ENCODE results near the gene MARCHF11.

The MARCHF11 gene

GRCh38 chr5:16115140-16115539, 64.5 kb downstream of the MARCHF11 start:
- peaks cover 2% of the 10 kb centered on the region for H3K27me3 Mint-ChIP-seq (ENCODE audit: low read depth, poor library complexity)

GRCh38 chr5:16108418-16108817, 71.2 kb downstream of the MARCHF11 start:
- no peak for TF ChIP-seq CTCF (IDR thresholded peaks at IDR 0.05)
- Mint-ChIP-seq H3K36me3 (ENCODE audit: low read depth) (no peaks in the 10 kb centered on the region), H3K4me1 (peaks cover 4% of the 10 kb centered on the region), H3K9me3 (peaks cover 29% of the 10 kb centered on the region), H3K4me3 (no peak overlapping the region), H3K27me3 (ENCODE audit: low read depth, poor library complexity) (no peaks in the 10 kb centered on the region), H3K27ac (no peak overlapping the region)
- no peak for DNase-seq

More at GRCh38 chr5:16115140-16115539, 64.5 kb downstream of the MARCHF11 start:
- no peak overlapping the region for H3K4me3 Mint-ChIP-seq
- H3K9me3 Mint-ChIP-seq = peaks cover 14% of the 10 kb centered on the region
- no peak overlapping the region for H3K27ac Mint-ChIP-seq
- DNase-seq = no peak
- no peak for TF ChIP-seq CTCF (IDR thresholded peaks at IDR 0.05)
- no peaks in the 10 kb centered on the region for H3K36me3 Mint-ChIP-seq (ENCODE audit: low read depth)
- H3K4me1 Mint-ChIP-seq = no peaks in the 10 kb centered on the region

DNA sequence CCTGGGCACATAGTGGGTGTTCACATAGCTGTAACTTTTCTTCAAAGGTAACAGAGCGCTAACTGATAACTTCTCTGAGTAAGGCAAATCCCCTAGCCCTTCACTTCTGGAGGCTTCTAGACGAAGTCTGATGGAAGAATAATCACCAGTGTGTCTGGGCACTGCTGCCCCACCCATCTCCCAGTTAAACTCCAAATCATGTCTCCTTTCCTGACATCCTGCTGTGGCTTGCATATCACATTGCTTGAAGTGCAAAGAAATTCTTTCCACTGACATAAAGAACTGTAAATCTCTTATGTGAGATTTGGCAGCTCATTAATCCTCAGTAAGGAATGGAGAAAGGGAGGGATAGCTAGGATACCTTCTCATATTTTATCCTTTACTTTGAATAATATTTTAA, 74.6 kb downstream of the MARCHF11 start:
- Mint-ChIP-seq H3K27me3 (ENCODE audit: low read depth, poor library complexity) (no peaks in the 10 kb centered on the region), H3K9me3 (peaks cover 29% of the 10 kb centered on the region), H3K4me3 (no peak overlapping the region), H3K27ac (no peak overlapping the region), H3K4me1 (peaks cover 4% of the 10 kb centered on the region), H3K36me3 (ENCODE audit: low read depth) (no peaks in the 10 kb centered on the region)
- no peak for DNase-seq
- TF ChIP-seq CTCF (IDR thresholded peaks at IDR 0.05) = no peak

- H3K4me1 Mint-ChIP-seq = peaks cover 9% of the 10 kb centered on the region
- no peaks in the 10 kb centered on the region for H3K9me3 Mint-ChIP-seq
- H3K4me3 Mint-ChIP-seq = no peak overlapping the region
- no peaks in the 10 kb centered on the region for H3K36me3 Mint-ChIP-seq (ENCODE audit: low read depth)
- no peak for DNase-seq
- H3K27ac Mint-ChIP-seq = no peak overlapping the region
- peaks cover 2% of the 10 kb centered on the region for H3K27me3 Mint-ChIP-seq (ENCODE audit: low read depth, poor library complexity)
- no peak for TF ChIP-seq CTCF (IDR thresholded peaks at IDR 0.05)
Measured at GRCh38 chr5:16095612-16096011, 84.0 kb downstream of the MARCHF11 start.

DNA sequence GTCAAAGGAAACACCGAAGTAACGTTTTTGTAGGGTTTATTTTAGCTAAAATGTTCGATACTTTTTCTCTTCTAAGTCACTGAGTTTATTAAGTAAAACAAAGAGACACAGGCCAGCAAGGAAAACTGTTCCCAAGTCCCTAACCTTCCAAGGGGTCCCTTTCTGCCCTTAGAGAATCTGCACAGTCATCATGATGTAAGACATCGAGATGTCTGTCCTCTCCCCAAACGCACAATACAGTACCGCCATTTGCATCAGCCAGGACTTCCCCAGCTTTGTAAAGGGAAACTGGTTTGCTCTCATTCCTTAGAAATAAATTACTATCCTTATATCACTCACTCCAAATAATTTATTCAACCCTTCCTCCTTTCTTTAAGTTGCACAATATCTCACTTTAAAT, 89.3 kb downstream of the MARCHF11 start:
- no peaks in the 10 kb centered on the region for H3K27me3 Mint-ChIP-seq (ENCODE audit: low read depth, poor library complexity)
- no peaks in the 10 kb centered on the region for H3K4me1 Mint-ChIP-seq
- no peak overlapping the region for H3K4me3 Mint-ChIP-seq
- H3K9me3 Mint-ChIP-seq = no peaks in the 10 kb centered on the region
- H3K36me3 Mint-ChIP-seq (ENCODE audit: low read depth) = no peaks in the 10 kb centered on the region
- TF ChIP-seq CTCF (IDR thresholded peaks at IDR 0.05) = no peak
- DNase-seq = no peak
- no peak overlapping the region for H3K27ac Mint-ChIP-seq

GRCh38 chr5:16082982-16083381, 96.6 kb downstream of the MARCHF11 start:
- H3K27ac Mint-ChIP-seq = no peak overlapping the region
- no peak overlapping the region for H3K4me3 Mint-ChIP-seq
- no peaks in the 10 kb centered on the region for H3K36me3 Mint-ChIP-seq (ENCODE audit: low read depth)
- no peak for DNase-seq
- H3K4me1 Mint-ChIP-seq = peaks cover 14% of the 10 kb centered on the region
- H3K27me3 Mint-ChIP-seq (ENCODE audit: low read depth, poor library complexity) = peaks cover 3% of the 10 kb centered on the region
- TF ChIP-seq CTCF (IDR thresholded peaks at IDR 0.05) = no peak
- no peaks in the 10 kb centered on the region for H3K9me3 Mint-ChIP-seq
